OCI-LY7 (cell line): ENCODE measurements around the gene KRT36. TPM values are rescaled to one million over a fixed set of nuclear protein-coding genes. Genes with fewer than 3 reads are reported as not detected.

ENCODE experiments used
- BruUV-seq: library from RNA; stranded (reverse); fragments of 400-500 nt; replicated peaks from 2 replicates; lab custom pipeline; 2021; lab: Mats Ljungman, UMichigan
- CTCF ChIA-PET: fragments of 300-600 bp; sonication (Branson Sonifier 250); formaldehyde crosslinking; loops from one replicate; lab custom pipeline; 2022; ENCODE audit warnings: antibody characterized with exemption; ENCODE audit not compliant: unreplicated experiment; lab: Charles Lee
- POLR2A ChIA-PET: fragments of 300-600 bp; sonication (Branson Sonifier 250); formaldehyde crosslinking; loops from one replicate; lab custom pipeline; 2022; ENCODE audit warnings: antibody characterized with exemption; lab: Charles Lee
- DNase-seq: peaks from one replicate; pipeline ENCODE4 v3.0.0-alpha.2; 2015; ENCODE audit warnings: low spot score
- H2AFZ ChIP-seq: fragments of 200-600 bp; sonication (generic), shearing (Covaris generic); 2 replicates; pipeline ENCODE4 v1.6.1; 2014; ENCODE audit warnings: mild to moderate bottlenecking, antibody characterized with exemption, low read length, moderate library complexity
- H3K27ac ChIP-seq: fragments of 200-600 bp; sonication (generic); 2 replicates; pipeline ENCODE4 v1.5.1; 2014; ENCODE audit warnings: mixed run types, low read depth, mild to moderate bottlenecking, moderate library complexity, low read length, inconsistent platforms; ENCODE audit not compliant: poor library complexity, severe bottlenecking
- H3K36me3 ChIP-seq: fragments of 200-600 bp; sonication (generic); 2 replicates; pipeline ENCODE4 v1.6.1; 2014; ENCODE audit warnings: mild to moderate bottlenecking, antibody characterized with exemption, low read length, moderate library complexity, mixed read lengths; ENCODE audit not compliant: insufficient read depth
- H3K4me1 ChIP-seq: fragments of 200-600 bp; sonication (generic); 2 replicates; pipeline ENCODE4 v1.5.1; 2014; ENCODE audit warnings: mild to moderate bottlenecking, low read length; ENCODE audit not compliant: insufficient read depth, poor library complexity, severe bottlenecking
- H3K4me2 ChIP-seq: fragments of 200-600 bp; sonication (generic); 2 replicates; pipeline ENCODE4 v1.6.1; 2014; ENCODE audit warnings: mild to moderate bottlenecking, low read length
- H3K4me3 ChIP-seq: fragments of 200-600 bp; sonication (generic); 2 replicates; pipeline ENCODE4 v1.5.1; 2014; ENCODE audit warnings: mild to moderate bottlenecking, low read depth, low read length; ENCODE audit not compliant: poor library complexity, severe bottlenecking
- H3K79me2 ChIP-seq: fragments of 200-600 bp; sonication (generic); 2 replicates; pipeline ENCODE4 v1.6.1; 2016; ENCODE audit warnings: low read depth, mild to moderate bottlenecking, low read length, moderate library complexity, mixed read lengths; ENCODE audit not compliant: insufficient read depth
- H3K9me2 ChIP-seq: fragments of 200-600 bp; sonication (generic); 2 replicates; pipeline ENCODE4 v1.6.1; 2016; ENCODE audit warnings: mild to moderate bottlenecking, low read length, mixed read lengths; ENCODE audit not compliant: insufficient read depth
- H3K9me3 ChIP-seq: fragments of 200-600 bp; sonication (generic); 2 replicates; pipeline ENCODE4 v1.6.1; 2014; ENCODE audit warnings: mild to moderate bottlenecking, mixed run types, low read length, mixed read lengths
- H4K20me1 ChIP-seq: fragments of 200-600 bp; sonication (generic); 2 replicates; pipeline ENCODE4 v1.6.1; 2014; ENCODE audit warnings: mild to moderate bottlenecking, antibody characterized with exemption, low read length, moderate library complexity, mixed read lengths; ENCODE audit not compliant: insufficient read depth
- CTCF ChIP-seq: fragments of 200-600 bp; sonication (generic); conservative IDR thresholded peaks from 2 replicates; pipeline ENCODE4 v1.5.1; 2014; ENCODE audit warnings: mild to moderate bottlenecking, antibody characterized with exemption, low read length, moderate library complexity, mixed read lengths
- EZH2phosphoT487 ChIP-seq: fragments of 200-600 bp; sonication (generic); IDR thresholded peaks from 2 replicates; pipeline ENCODE4 v1.6.1; 2018; ENCODE audit warnings: low read depth, borderline replicate concordance, mild to moderate bottlenecking, mixed run types, antibody characterized with exemption, low read length, moderate library complexity, mixed read lengths
- intact Hi-C: fragments of 100-400 bp; cut with micrococcal nuclease; formaldehyde crosslinking; loops from one replicate; pipeline ENCODE4 v1.10.0; 2022; ENCODE audit not compliant: unreplicated experiment
- total RNA-seq, 2 experiments: library from RNA; depleted of rRNA in 1 of 2; stranded (reverse); fragments of >200 nt in 1 of 2; shearing (Covaris generic) in 1 of 2; gene quantifications; 2 replicates each; pipeline ENCODE4 v1.2.3, GENCODE V29; 2014 to 2022

Gene KRT36
- total RNA-seq, 2 experiments from 2014 or later = not detected

- DNase-seq = no peak
- no peaks in the 10 kb centered on the region for H3K9me2 ChIP-seq
- ChIA-PET CTCF (no interaction called here), POLR2A (no interaction called here)
- H3K27ac ChIP-seq = no peak overlapping the region
- no peak overlapping the region for H3K4me2 ChIP-seq
- H3K4me3 ChIP-seq = no peak overlapping the region
- no peak for TF ChIP-seq CTCF
- no peak for TF ChIP-seq EZH2phosphoT487
- H4K20me1 ChIP-seq = no peaks in the 10 kb centered on the region
- no peaks in the 10 kb centered on the region for H3K36me3 ChIP-seq
- H3K79me2 ChIP-seq = no peaks in the 10 kb centered on the region
- intact Hi-C loops = loop anchor here (5.0 kb wide), 1 partner anchor 176 kb away; no protein-coding TSS in a partner anchor
- no peaks in the 10 kb centered on the region for H3K9me3 ChIP-seq
- no peaks in the 10 kb centered on the region for H3K4me1 ChIP-seq
- no TSS peak for BruUV-seq
- H2AFZ ChIP-seq = no peak overlapping the region
Measured at GRCh38 chr17:41486316-41486715, 3.4 kb downstream of the KRT36 start.

GRCh38 chr17:41484920-41485904 lies 4.5 kb downstream of the KRT36 start:
- Histone ChIP-seq H3K36me3 (no peaks in the 10 kb centered on the region), H3K27ac (no peak overlapping the region), H2AFZ (no peak overlapping the region), H3K79me2 (no peaks in the 10 kb centered on the region), H3K9me3 (no peaks in the 10 kb centered on the region), H3K4me1 (no peaks in the 10 kb centered on the region), H3K4me3 (no peak overlapping the region), H4K20me1 (no peaks in the 10 kb centered on the region), H3K9me2 (no peaks in the 10 kb centered on the region), H3K4me2 (no peak overlapping the region)
- intact Hi-C loops = loop anchor here (5.0 kb wide), 1 partner anchor 177 kb away; no protein-coding TSS in a partner anchor
- no peak for TF ChIP-seq CTCF
- TF ChIP-seq EZH2phosphoT487 = no peak
- no peak for DNase-seq
- BruUV-seq = no TSS peak
- CTCF ChIA-PET = no interaction called here
- POLR2A ChIA-PET = no interaction called here
